ENCODE results near the gene DSC1.
"Not testable (repeated sequence)": the region's sequence is repeated elsewhere in the genome, so short reads cannot be mapped to it uniquely, and the experiment has no call there.

Gene DSC1

DNA sequence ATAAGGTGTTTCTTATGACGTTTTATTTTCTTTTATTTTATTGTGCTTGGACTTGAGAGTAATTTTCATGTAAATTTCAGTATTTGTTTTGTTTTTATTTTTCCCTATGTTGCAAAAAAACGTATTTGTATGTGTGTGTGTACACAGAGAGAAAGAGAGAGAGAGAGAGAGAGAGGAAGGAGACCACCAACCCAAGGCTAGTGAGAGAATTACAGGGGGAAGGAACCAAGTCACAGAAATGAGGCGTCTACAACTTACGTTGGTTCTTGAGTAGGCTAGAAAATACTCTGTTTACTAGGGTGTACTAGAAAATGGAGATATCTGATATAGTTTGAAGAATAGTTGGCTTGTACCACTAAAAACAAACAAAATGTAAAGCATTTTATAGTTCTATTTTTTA, 7.7 kb upstream of the DSC1 start:
- no peak for DNase-seq

DNA sequence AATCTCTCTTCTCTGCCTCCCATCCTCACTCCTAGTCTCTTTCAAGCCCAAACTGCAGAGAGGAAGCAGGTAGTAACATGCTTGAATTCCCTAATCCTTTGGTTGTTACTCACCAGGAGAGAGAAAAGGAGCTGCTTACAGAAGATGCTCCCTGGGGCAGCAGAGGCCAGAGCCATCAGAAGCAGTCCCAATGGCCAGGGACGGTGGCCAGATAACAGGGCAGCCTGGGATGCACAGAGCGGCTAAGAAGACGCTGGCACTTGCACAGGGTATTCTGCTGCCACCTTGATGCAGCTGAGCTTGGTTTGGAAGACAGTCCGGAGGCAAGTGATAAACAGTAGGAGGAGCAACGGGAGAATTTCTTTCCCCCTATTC, 250 bp downstream of the DSC1 start:
- DNase-seq, result no peak

DNA sequence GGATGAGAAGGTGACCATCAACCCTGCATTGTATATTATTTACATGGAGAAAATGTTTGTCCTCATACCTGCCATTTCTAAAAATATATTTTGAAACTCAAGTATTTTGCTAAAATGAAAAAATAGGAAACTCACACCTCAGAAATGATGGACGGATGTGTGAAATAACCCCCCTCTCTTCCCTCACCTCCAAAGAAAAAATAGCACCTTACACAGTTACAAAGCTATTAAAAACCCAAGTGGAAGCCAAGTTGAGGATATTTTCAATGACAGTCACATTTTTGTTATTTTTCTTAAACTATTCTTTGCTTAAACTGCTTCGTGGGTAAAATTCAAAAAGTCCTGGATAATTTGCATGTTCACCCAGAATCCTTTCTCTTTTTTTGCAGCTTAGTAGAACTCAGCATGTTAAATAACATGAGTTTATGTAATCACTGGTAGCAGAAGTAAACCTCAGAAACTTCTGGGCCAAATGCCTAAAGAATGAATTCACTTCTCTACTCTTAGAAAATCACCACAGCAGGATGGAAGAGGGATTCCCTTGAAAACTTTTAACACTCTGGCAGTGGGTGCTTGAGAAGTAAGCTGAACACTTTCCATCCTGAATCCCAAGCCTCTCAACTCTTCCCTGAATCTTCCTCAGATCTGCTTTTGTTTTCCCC, 768 bp downstream of the DSC1 start:
- DNase-seq, result no peak

DNA sequence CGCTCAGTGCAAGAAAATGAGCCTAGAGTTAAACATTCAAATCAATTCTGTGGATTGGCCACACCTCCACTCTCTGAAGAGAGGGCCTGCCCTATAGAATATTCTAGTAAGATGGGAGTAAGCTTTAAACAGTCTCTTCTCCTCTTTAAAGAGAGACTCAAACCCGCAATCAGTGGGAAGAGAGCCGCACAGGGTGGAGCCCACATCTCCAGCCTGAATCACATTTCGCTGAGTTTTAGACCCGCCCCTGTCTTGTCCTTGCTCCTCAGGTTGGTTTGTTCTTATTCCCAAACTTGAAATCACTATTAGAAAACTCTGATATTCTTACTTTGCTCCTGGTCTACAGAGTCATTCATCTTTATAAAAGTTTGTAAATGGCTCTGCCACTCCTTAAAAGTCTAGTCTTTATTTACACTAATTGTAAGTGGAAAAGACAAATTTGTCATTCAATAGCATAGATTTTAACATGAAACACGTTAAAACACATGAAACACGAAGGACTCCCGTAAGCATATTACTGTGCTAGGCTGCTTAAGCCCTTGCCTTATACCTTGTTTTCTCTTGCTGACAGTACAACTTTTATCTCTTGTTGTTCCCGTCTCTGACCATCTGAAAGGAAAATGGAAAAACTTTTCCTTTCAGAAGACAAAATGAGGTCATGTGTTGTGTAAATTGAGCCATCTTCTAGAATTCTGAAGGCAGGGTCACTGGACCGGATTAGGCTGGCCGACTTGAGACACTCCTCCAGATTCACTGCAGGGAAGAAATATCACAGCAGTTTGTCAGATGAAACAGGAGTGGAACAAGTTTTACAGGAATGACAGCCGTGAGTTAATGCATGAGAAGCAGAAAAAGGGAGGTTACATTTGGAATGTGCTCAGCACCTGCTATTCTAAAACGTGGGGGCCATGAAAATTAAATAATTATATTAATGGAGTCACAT, 5.6 kb downstream of the DSC1 start:
- DNase-seq, result no peak

DNA sequence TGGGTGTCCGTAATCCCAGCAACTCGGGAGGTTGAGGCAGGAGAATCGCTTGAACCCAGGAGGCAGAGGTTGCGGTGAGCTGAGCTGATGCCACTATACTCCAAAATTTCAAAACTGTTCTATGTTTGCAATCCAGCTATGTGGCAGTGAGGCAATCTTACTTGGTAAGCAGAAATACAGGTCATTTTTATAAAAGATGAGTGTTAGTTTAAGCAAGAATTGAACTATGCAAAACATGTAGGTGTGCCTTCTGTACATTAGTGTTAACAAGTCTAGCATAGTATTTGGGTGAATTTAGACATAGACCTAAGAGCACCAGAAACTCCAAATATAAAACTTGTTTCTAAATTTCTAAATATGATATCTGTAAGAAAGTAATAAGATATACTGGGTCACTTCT, 7.2 kb downstream of the DSC1 start:
- no peak for DNase-seq

DNA sequence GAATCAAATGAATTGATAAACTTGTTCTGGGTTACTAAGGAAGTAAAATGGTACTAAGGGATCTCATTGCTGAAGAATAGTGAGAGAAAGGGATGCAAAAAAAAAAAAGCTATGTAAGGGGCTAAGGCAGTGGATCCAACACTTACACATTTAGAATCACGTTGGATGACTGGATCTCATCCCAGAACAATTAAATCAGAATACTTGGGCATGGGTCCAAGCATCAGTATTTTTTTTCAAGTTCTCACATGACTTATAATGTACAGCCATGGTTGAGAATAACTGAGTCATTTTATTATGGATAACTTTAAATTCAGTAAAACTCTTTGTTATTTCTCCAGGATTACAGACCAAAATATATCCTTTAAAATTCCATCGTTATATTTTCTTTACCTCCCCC, 8.5 kb downstream of the DSC1 start:
- no peak for DNase-seq

DNA sequence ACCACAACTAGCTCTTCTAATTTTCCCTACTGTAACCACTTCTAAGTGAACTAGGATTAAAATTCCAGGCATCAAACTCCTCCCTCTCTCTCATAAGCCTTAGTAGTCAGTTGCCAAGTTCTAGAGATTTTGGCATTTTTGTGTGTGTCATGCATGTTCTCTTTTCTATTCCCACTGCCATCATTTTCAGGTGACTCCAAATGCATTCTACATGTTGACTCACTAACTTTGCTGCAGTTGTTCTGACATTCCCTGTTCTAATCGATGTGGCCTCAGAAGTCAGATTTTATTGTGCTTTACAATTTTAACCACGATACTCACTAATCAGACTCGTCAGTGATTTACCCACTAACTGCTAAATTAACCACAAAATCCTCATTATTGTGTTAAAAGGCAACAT, 13.3 kb downstream of the DSC1 start:
- DNase-seq, result no peak

DNA sequence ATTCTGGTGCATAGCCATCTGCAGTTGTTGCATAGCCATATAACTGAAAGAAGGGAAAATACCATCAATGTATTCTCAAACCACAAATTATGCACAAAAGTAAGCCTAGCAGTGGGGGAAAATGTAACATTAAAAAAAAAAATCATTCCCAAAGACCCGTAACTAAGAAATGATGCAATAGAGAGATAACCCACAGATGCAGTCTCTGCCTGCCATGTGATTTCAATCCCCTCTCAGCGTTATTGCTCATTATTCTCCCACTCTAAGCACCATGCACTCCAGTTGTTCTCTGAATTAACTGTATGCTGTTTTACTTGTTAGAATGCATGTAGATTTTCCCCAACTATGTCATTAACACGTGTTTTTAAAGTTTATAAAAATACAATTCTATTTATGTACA, 14.1 kb downstream of the DSC1 start:
- DNase-seq, result no peak

DNA sequence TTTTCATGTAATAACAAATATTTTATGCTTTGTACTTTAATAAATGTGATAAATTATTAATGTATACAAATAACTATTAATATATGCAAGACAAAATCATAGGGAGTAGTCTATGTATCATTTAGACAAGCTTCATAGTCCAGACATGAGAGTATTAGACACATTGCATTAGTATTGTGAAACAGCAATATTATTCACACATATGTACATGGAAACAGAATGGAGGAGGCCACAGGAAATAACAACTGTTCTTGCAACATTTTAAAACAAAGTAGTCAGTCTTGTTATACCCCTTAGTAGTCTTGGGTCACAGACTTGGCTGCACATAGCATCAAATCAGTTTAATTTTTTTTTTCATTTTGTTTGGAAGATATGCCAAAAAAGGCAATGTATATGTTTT, 15.8 kb downstream of the DSC1 start:
- DNase-seq, result no peak

DNA sequence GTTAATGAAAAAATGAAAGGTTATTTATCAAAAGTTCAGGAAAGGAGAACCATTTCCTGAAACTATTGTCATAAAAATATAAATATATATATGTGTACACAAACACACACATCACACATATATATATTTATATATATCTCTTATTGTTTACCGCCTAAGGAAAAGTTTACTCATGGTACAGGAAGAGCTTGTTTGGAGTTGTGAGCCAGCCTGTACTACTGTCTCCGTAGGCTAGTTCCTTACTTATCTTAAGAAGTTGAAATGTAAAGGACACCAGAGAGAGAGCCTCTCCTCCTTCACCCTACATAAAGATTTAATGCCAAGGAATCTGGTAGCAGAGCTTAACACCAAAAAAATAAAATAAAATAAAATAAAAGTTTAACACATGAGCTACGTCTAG, 19.6 kb downstream of the DSC1 start:
- DNase-seq, result no peak

DNA sequence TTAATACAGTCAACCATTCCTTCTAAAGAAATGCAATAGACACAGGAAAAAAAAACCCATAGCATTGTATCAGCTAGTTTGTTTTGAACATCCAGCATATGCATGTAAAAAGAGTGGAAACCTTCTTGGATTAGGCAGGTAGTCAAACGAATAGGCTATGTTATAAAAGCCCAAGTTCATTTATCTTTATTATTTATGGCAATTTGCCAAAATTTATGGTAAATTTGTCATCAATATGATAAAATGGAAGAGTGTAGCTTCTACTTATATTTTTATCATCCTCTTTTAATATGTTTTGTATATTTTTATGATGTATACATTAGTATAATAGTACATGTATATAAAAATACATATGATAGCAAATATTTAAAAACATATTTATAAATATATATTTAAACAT, 23.9 kb downstream of the DSC1 start:
- DNase-seq, result no peak

DNA sequence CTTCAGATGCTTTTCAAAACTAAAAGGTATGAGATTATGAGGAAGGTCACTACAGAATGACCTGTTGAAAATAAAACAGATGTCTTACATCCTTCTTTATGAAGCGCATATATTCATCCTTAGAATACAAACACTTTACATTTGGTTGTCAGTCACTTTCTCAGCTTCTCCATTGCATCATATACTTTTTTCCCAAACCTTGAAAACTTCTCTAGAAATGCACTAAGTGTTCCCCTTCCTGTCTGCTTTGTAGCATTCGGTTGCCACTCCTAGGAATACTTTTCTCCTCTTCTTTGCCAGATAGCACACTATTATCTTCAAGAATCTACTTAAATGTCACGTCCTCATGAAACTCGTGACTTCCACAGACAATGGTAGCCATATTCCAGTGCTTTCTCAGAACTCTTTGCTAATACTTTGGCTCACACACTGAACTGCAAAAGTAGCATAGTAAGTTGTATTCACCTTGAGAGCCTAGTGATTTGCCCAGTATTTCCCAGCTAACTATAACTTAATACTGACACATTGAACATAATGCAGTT, 27.6 kb downstream of the DSC1 start:
- DNase-seq, result no peak

DNA sequence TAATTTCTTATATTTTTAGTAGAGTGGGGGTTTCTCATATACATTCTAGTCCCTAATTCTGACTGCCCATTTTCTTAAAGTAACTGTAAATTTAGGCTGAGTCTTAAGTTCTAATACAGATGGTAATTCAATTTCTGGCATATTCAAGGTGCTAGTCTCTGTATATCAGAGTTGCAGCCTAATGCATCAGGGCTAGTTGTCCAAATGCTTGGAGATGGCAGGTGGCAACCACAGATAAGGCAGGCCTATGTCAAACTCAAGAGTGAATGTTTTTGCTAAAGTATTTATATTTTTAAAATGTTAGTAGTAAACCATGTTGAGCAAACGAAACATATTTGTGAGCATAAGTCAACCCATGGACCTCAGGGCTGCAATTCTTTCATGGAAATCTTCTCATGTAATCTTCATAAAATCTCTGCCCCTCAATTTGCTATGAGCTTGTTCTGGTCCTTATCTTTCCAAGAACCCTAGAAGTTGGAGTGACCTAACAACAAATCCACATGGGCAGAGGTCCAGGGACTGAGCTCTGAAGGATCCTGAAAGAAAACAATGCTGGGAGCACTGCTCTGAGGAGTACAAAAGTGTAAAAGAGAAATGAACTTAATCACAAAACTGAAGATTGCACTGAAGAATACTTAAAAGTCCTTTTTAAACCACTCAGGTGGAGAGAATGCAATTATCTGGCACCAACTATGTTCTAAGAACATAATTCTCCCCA, 33.1 kb downstream of the DSC1 start:
- DNase-seq, result no peak

DNA sequence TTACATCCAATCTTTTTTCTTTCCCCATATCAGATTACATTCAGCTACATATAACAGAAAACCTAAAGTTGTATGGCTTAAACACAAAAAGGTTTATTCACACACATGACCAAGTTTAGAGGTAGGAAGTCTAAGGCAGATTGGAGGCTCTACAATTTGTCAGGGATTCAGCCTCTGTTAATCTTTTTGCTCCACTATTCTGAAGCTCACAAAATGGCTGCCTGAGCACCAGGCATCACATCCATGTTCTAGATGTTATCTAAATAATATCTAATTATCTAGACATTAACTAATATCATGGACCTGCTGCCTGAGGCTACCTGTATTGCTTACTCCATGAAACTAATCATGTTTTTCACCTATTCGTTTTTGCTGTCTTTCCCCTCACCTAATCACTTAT, 36.8 kb downstream of the DSC1 start:
- no peak for DNase-seq

DNA sequence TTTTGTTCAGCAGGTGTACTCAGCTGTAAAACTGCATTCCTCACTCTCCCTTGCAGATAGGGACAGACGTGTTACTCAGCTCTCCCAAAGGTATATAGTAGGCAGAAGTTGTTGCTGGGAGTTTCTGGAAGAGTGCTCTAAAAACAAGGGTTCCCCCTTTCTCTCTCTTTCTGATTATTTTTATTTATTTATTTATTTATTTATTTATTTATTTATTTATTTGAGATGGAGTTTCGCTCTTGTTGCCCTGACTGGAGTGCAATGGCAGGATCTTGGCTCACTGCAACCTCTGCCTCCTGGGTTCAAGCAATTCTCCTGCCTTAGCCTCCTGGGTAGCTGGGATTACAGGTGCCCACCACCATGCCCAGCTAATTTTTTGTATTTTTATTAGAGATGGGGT, 39.5 kb downstream of the DSC1 start:
- DNase-seq, result not testable (repeated sequence)

DNA sequence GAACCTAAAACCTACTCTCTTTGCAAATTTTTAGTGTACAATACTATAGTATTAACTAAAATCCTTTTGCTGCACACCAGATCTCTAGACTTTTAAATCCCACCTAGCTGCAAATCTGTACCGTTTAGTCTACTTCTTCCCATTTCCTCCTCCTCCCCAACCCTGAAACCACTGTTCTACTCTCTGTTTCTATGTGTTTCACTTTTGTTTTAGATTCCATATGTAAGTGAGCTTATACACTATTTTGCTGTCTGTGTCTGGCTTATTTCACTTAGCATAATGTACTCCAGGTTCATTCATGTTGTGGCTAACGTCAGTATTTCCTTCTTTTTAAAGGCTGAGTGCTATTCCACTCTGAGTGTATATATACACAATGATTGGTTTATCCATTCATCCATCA, 42.1 kb downstream of the DSC1 start:
- no peak for DNase-seq

DNA sequence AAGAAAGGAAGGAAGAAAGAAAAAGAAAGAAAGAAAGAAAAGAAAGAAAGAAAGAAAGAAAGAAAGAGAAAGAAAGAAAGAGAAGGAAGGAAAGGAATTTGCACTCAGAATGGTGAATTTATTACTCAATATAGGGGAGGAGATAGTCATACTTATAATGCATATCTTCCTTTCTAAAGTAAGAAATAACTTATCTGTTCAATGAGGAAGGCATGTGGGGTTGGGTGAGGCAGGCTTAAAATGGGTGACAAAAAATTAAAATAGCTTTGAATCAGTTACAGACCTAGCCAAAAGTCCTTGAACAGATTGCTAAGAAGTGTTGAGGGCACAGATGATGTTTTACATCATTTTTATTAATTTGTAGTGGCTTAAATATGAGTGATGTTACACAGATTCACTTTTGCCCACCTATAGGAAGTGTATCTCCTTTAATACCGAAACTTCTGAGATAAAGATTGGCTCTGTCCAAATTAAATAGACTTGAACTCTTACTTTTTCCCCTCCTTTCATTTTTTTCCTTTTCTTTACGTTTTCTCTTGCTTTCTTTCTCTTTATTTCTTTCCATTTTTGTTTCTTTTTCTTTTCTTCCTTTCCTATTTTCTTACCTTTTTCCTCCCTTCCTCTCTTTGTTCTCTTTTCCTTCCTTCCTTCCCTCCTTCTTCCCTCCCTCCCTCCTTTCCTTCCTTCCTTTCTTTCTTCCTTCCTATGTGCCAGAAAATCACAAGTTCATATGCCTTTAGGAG, 45.6 kb downstream of the DSC1 start:
- DNase-seq, result no peak

DNA sequence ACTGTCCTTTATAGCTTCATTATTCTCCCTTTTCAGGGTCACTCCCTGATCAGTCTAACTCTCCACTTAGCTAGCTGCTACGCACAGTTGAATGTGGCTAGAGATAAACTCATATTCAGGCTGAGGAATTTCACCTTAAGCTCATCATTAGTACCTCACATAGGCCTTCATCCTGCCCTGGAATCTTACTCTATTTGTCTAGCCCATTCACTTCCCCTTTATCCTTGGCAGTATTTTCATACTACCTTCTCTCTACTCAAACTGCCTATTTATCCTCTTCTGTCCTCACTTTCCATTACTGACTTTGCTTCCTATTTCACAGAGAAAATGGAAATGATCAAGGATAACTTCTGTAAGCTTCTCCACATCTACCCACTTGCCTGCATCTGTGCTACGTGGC, 49.9 kb downstream of the DSC1 start:
- no peak for DNase-seq

DNA sequence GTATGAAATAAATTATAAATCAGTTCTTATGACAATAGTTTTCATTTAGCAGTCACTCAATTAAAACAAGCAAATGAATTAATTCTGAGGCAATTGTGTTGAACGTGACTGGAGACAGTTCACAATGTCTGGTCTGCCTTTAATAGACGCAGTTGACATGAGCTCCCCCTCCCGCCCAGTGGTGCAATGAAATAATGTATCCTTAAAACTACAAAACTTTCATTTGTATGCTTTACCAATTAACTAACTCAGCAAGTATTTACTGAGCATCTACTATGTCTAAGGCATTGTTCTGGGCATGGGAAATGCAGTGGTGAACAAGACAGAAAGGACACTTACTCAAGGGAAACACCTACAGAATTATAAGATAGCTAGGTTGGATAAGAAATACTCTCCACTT, 56.9 kb downstream of the DSC1 start:
- DNase-seq, result no peak

DNA sequence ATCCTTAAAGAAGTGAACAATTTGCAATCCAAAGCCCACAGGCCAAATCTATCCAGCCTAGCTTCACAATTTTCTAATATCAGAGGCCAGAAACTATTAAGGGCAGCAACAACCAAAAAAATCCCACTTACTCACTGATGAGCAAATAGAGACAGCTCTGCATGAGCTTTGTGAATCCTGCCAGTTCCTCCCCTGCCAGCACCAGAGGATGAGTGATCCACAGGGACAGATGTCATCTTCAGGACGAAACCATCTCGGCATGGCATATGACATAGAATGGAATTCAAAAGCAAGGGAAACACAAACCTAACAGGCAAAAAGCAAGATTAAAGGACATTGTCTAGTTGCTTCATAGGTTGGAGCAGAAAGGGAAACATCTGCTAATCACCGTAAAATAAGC, 58.2 kb downstream of the DSC1 start:
- no peak for DNase-seq

DNA sequence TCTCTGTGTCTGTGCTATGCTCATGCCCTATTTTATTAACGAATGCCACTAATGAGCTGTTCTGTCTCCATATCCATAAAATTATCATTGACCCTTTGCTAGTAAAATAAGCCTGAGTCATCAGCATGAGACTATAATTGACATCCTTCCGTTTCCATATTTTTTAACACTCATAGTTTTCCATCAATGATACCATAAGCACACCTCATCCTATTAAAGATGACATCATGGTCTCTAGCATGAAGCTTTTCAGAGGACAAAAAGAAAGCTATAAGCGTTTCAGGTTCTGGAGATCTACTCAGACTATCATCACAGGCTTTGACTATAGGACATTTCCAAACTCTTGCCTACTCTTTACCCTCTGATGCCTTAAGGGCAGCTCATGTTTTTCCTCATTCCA, 59.2 kb downstream of the DSC1 start:
- DNase-seq, result no peak

DNA sequence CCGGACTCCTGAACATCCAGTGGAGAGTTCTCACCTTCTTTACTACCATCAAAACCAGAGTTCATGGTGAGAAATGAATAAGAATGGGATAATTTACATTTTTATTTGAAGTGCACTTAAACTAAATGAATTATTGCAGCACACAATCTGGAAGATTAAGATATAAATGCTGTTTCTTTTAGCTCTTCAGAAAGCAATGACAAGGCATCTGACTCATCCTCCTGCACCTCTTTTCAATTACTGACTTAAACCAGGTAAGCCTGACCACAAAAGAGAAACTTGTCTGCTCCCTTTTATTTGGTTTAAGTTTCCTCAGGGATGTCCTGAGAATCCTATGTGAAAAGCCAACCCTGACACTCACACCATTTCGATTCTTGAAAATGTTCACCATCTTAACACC, 59.7 kb downstream of the DSC1 start:
- DNase-seq, result no peak

Data from NCI-H1436 (cell line).